ENCODE data around the gene SLC5A6. TPM values are rescaled to one million over a fixed set of nuclear protein-coding genes. Genes with fewer than 3 reads are reported as not detected.

SLC5A6 gene
- total RNA-seq, 3 donors from 2014 or later: 128 to 143 (median 141) TPM

GRCh38 chr2:27221166-27221565 lies 9.1 kb upstream of the SLC5A6 start:
- Mint-ChIP-seq H3K36me3 (ENCODE audit: insufficient read depth) (peaks cover 47% of the 10 kb centered on the region), H3K9me3 (no peaks in the 10 kb centered on the region), H3K4me3 (no peak overlapping the region), H3K4me1 (ENCODE audit: low read depth) (peaks cover 23% of the 10 kb centered on the region), H3K27me3 (ENCODE audit: low read depth) (no peaks in the 10 kb centered on the region)
- no peak for ATAC-seq
- no peak for DNase-seq

GRCh38 chr2:27220091-27220490 lies 8.0 kb upstream of the SLC5A6 start:
- ATAC-seq (no peak), DNase-seq (no peak)
- Mint-ChIP-seq H3K27me3 (ENCODE audit: low read depth) (no peaks in the 10 kb centered on the region), H3K36me3 (ENCODE audit: insufficient read depth) (peaks cover 46% of the 10 kb centered on the region), H3K9me3 (no peaks in the 10 kb centered on the region), H3K4me1 (ENCODE audit: low read depth) (peaks cover 25% of the 10 kb centered on the region), H3K4me3 (no peak overlapping the region)

- Mint-ChIP-seq H3K9me3 (no peaks in the 10 kb centered on the region), H3K27me3 (ENCODE audit: low read depth) (no peaks in the 10 kb centered on the region), H3K4me1 (ENCODE audit: low read depth) (peaks cover 25% of the 10 kb centered on the region), H3K36me3 (ENCODE audit: insufficient read depth) (peaks cover 39% of the 10 kb centered on the region), H3K4me3 (peak overlapping the region; percentile 98)
- no peak for DNase-seq
- ATAC-seq: no peak
Observed at GRCh38 chr2:27219091-27219490, 7.0 kb upstream of the SLC5A6 start.

- H3K9me3 Mint-ChIP-seq: no peaks in the 10 kb centered on the region
- H3K27me3 Mint-ChIP-seq (ENCODE audit: low read depth): no peaks in the 10 kb centered on the region
- peak overlapping the region; percentile 98 for H3K4me3 Mint-ChIP-seq
- peaks cover 26% of the 10 kb centered on the region for H3K4me1 Mint-ChIP-seq (ENCODE audit: low read depth)
- ATAC-seq (no peak), DNase-seq (no peak)
- peaks cover 40% of the 10 kb centered on the region for H3K36me3 Mint-ChIP-seq (ENCODE audit: insufficient read depth)
Observed at GRCh38 chr2:27218614-27219013, 6.5 kb upstream of the SLC5A6 start.

GRCh38 chr2:27217173-27218121 lies 5.4 kb upstream of the SLC5A6 start, which contains the start of gene CAD:
Gene CAD, plus strand, starts transcription at chr2:27217369. Its CDS starts 183 bp downstream, at chr2:27217552.
- Mint-ChIP-seq H3K36me3 (ENCODE audit: insufficient read depth) (peaks cover 38% of the 10 kb centered on the region), H3K4me1 (ENCODE audit: low read depth) (peaks cover 35% of the 10 kb centered on the region), H3K9me3 (no peaks in the 10 kb centered on the region), H3K27me3 (ENCODE audit: low read depth) (no peaks in the 10 kb centered on the region), H3K4me3 (peak within 1 kb of the TSS; percentile 98)
- ATAC-seq: peak; percentile 88
- peak; percentile 87 for DNase-seq

- DNase-seq (no peak), ATAC-seq (no peak)
- H3K4me3 Mint-ChIP-seq: peak overlapping the region; percentile 98
- peaks cover 33% of the 10 kb centered on the region for H3K36me3 Mint-ChIP-seq (ENCODE audit: insufficient read depth)
- peaks cover 35% of the 10 kb centered on the region for H3K4me1 Mint-ChIP-seq (ENCODE audit: low read depth)
- H3K27me3 Mint-ChIP-seq (ENCODE audit: low read depth): no peaks in the 10 kb centered on the region
- H3K9me3 Mint-ChIP-seq: no peaks in the 10 kb centered on the region
Observed at GRCh38 chr2:27216416-27217137, 4.5 kb upstream of the SLC5A6 start.

- ATAC-seq (no peak), DNase-seq (no peak)
Observed at GRCh38 chr2:27214941-27215340, 2.9 kb upstream of the SLC5A6 start.

GRCh38 chr2:27212626-27213471 lies 781 bp upstream of the SLC5A6 start:
- peaks cover 34% of the 10 kb centered on the region for H3K4me1 Mint-ChIP-seq (ENCODE audit: low read depth)
- H3K36me3 Mint-ChIP-seq (ENCODE audit: insufficient read depth): peaks cover 24% of the 10 kb centered on the region
- peak overlapping the region; percentile 98 for H3K4me3 Mint-ChIP-seq
- ATAC-seq (peak; percentile 21 to 31), DNase-seq (peak; percentile 15)
- H3K9me3 Mint-ChIP-seq: no peaks in the 10 kb centered on the region
- no peaks in the 10 kb centered on the region for H3K27me3 Mint-ChIP-seq (ENCODE audit: low read depth)

More at GRCh38 chr2:27214941-27215340, 2.9 kb upstream of the SLC5A6 start:
- Mint-ChIP-seq H3K4me1 (ENCODE audit: low read depth) (peaks cover 38% of the 10 kb centered on the region), H3K4me3 (no peak overlapping the region), H3K27me3 (ENCODE audit: low read depth) (no peaks in the 10 kb centered on the region), H3K36me3 (ENCODE audit: insufficient read depth) (peaks cover 27% of the 10 kb centered on the region), H3K9me3 (no peaks in the 10 kb centered on the region)

- H3K9me3 Mint-ChIP-seq: no peaks in the 10 kb centered on the region
- peaks cover 26% of the 10 kb centered on the region for H3K36me3 Mint-ChIP-seq (ENCODE audit: insufficient read depth)
- no peaks in the 10 kb centered on the region for H3K27me3 Mint-ChIP-seq (ENCODE audit: low read depth)
- ATAC-seq (no peak), DNase-seq (no peak)
- H3K4me1 Mint-ChIP-seq (ENCODE audit: low read depth): peaks cover 26% of the 10 kb centered on the region
- H3K4me3 Mint-ChIP-seq: peak overlapping the region; percentile 98
Observed at GRCh38 chr2:27211241-27211942, 676 bp downstream of the SLC5A6 start.

GRCh38 chr2:27209621-27210401 lies 2.3 kb downstream of the SLC5A6 start:
- peaks cover 35% of the 10 kb centered on the region for H3K36me3 Mint-ChIP-seq (ENCODE audit: insufficient read depth)
- no peak for ATAC-seq
- peak overlapping the region; percentile 46 for H3K4me3 Mint-ChIP-seq
- H3K4me1 Mint-ChIP-seq (ENCODE audit: low read depth): peaks cover 34% of the 10 kb centered on the region
- H3K9me3 Mint-ChIP-seq: no peaks in the 10 kb centered on the region
- H3K27me3 Mint-ChIP-seq (ENCODE audit: low read depth): no peaks in the 10 kb centered on the region
- no peak for DNase-seq

GRCh38 chr2:27208486-27209050 lies 3.5 kb downstream of the SLC5A6 start:
- Mint-ChIP-seq H3K9me3 (no peaks in the 10 kb centered on the region), H3K36me3 (ENCODE audit: insufficient read depth) (peaks cover 38% of the 10 kb centered on the region), H3K4me3 (no peak overlapping the region)

GRCh38 chr2:27206346-27206745 lies 5.7 kb downstream of the SLC5A6 start:
- Mint-ChIP-seq H3K4me1 (ENCODE audit: low read depth) (peaks cover 25% of the 10 kb centered on the region), H3K9me3 (no peaks in the 10 kb centered on the region), H3K27me3 (ENCODE audit: low read depth) (no peaks in the 10 kb centered on the region), H3K36me3 (ENCODE audit: insufficient read depth) (peaks cover 47% of the 10 kb centered on the region), H3K4me3 (no peak overlapping the region)
- DNase-seq (no peak), ATAC-seq (no peak)

More at GRCh38 chr2:27208486-27209050, 3.5 kb downstream of the SLC5A6 start:
- H3K4me1 Mint-ChIP-seq (ENCODE audit: low read depth): peaks cover 35% of the 10 kb centered on the region
- DNase-seq: no peak
- no peak for ATAC-seq
- H3K27me3 Mint-ChIP-seq (ENCODE audit: low read depth): no peaks in the 10 kb centered on the region
